DND-41 (cell line): ENCODE results near the gene RASAL2.

Experiments used
- EZH2 ChIP-seq: IDR thresholded peaks from 3 replicates; pipeline ENCODE4 v1.6.1; 2012; ENCODE audit warnings: borderline replicate concordance, low read depth, mild to moderate bottlenecking, moderate library complexity, low read length, inconsistent platforms; ENCODE audit not compliant: severe bottlenecking
- TF ChIP-seq, protein P1 (sequence below): IDR thresholded peaks from 2 replicates; pipeline ENCODE4 v1.5.1; 2012; ENCODE audit warnings: borderline replicate concordance, low read length, moderate library complexity, mild to moderate bottlenecking; ENCODE audit not compliant: poor library complexity, severe bottlenecking; ENCODE audit errors: extremely low read depth

- TF ChIP-seq, protein P1, sequence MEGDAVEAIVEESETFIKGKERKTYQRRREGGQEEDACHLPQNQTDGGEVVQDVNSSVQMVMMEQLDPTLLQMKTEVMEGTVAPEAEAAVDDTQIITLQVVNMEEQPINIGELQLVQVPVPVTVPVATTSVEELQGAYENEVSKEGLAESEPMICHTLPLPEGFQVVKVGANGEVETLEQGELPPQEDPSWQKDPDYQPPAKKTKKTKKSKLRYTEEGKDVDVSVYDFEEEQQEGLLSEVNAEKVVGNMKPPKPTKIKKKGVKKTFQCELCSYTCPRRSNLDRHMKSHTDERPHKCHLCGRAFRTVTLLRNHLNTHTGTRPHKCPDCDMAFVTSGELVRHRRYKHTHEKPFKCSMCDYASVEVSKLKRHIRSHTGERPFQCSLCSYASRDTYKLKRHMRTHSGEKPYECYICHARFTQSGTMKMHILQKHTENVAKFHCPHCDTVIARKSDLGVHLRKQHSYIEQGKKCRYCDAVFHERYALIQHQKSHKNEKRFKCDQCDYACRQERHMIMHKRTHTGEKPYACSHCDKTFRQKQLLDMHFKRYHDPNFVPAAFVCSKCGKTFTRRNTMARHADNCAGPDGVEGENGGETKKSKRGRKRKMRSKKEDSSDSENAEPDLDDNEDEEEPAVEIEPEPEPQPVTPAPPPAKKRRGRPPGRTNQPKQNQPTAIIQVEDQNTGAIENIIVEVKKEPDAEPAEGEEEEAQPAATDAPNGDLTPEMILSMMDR: peak; percentile 86
- no peak for TF ChIP-seq EZH2
These were observed 407.9 kb downstream of the RASAL2 start for GRCh38 chr1:178501705-178502329.
